Heart right ventricle (tissue), 16 donors: Measurements from ENCODE around the gene DCDC2C. TPM values are rescaled to one million over a fixed set of nuclear protein-coding genes. Genes with fewer than 3 reads are reported as not detected.

Source experiments
- ATAC-seq, 8 donors: fragments of 200-7000 bp; cut with Tn5 transposase; one replicate each; pipeline ENCODE4 v1.9.1; 2020; ENCODE audit warnings: mild to moderate bottlenecking in 8 of 8, moderate library complexity in 8 of 8, moderate number of reproducible peaks in 1 of 8
- DNase-seq, 2 donors: peaks; one replicate each; pipeline ENCODE4 v3.0.0-alpha.2; 2020
- H3K27ac ChIP-seq, 10 donors: fragments of 200-600 bp; sonication (generic) in 2 of 10; one replicate each; pipeline versions ENCODE4 v1.5.0 to v1.8.0; 2020 to 2022; ENCODE audit warnings: mild to moderate bottlenecking in 3 of 10
- H3K27me3 ChIP-seq, 7 donors: fragments of 200-600 bp; one replicate each; pipeline ENCODE4 v1.8.0; 2021 to 2022; ENCODE audit warnings: mild to moderate bottlenecking in 2 of 7
- H3K36me3 ChIP-seq, 9 donors: fragments of 200-600 bp; sonication (generic) in 1 of 9; one replicate each; pipeline versions ENCODE4 v1.5.0 to v1.8.0; 2020 to 2022; ENCODE audit warnings: mild to moderate bottlenecking in 2 of 9
- H3K4me1 ChIP-seq, 9 donors: fragments of 200-600 bp; sonication (generic) in 1 of 9; one replicate each; pipeline versions ENCODE4 v1.5.0 to v1.8.0; 2020 to 2022; ENCODE audit warnings: mild to moderate bottlenecking in 4 of 9
- H3K4me3 ChIP-seq, 10 donors: fragments of 200-600 bp; sonication (generic) in 2 of 10; one replicate each; pipeline versions ENCODE4 v1.5.0 to v1.8.0; 2020 to 2022; ENCODE audit warnings: mild to moderate bottlenecking in 7 of 10, moderate library complexity in 2 of 10
- H3K9me3 ChIP-seq, 11 donors: fragments of 200-600 bp in 10 of 11; sonication (generic) in 2 of 11; one replicate each; pipeline versions ENCODE4 v1.5.0 to v1.8.0; 2013 to 2022; ENCODE audit warnings: mild to moderate bottlenecking in 2 of 11, control low read depth in 1 of 11, moderate library complexity in 1 of 11
- WGBS, 2 donors: extraction: QIAGEN DNeasy Blood & Tissue Kit; methylation state at CpG; one replicate each; pipeline ENCODE4 v1.1.7; 2013; ENCODE audit warnings: inconsistent platforms in 1 of 2; 5-methylcytosine and 5-hydroxymethylcytosine counted together
- intact Hi-C, 10 donors: fragments of 100-400 bp; cut with DNase I; formaldehyde crosslinking; loops; one replicate each; pipeline versions ENCODE4 v1.11.1 to v1.14.2; 2022
- polyA plus RNA-seq, 2 donors: library from polyadenylated mRNA; stranded (reverse); fragments of 200-250 nt; gene quantifications; one replicate each; pipeline ENCODE4 v1.2.3, GENCODE V29; 2013
- total RNA-seq, 10 donors: library from RNA; stranded (reverse); fragmentation: NEBNext Ultra II Directional in 3 of 10; extraction: Animal tissue kit (Norgen Biotek cat#: 25700) in 3 of 10; gene quantifications; one replicate each; pipeline versions ENCODE4 v1.2.1 to v1.2.4, GENCODE V29; 2021 to 2023
- TF ChIP-seq, protein P1 (sequence below), 9 donors: fragments of 200-600 bp; sonication (generic) in 2 of 9; IDR thresholded peaks; one replicate each; pipeline versions ENCODE4 v1.5.0 to v1.8.0; 2021 to 2022; ENCODE audit warnings: antibody characterized with exemption in 9 of 9, mild to moderate bottlenecking in 5 of 9, moderate library complexity in 1 of 9
- donor health status: Arrhythmogenic right ventricular cardiomyopathy.
- donor health status: ischemic (EF 13 %, LVEDD 7.1; RV severe dilation, severe dysfunction).
- donor health status: healthy with polysubstance abuse.
- donor health status: DM: no; HTN: yes; CAD: no.
- donor health status: DM: no; HTN: no; CAD: no.
- donor health status: ischemic (EF 25% LVEDD 6.9; RV normal size, moderate dysfunction).
- donor health status: ischemic (EF 25% LVEDD 5.7; RV mildly dilated, moderate dysfunction).
- donor health status: healthy.
- donor health status: DM: yes; HTN: yes; CAD: no.
- donor health status: Ischemic cardiomyopathy.
- donor health status: ischemic (EF 35%, LVEDD 5.7; RV mildly dilated, moderate dysfunction).
- donor health status: nonischemic (EF 11% LVEDD 7.7; RV severe dilation, severe dysfunction).
- donor health status: DM: yes; HTN: yes; CAD: no.
- donor health status: PGD.
- donor health status: ischemic (EF 29% LVEDD 5.4; RV normal size, mild dysfunction).
- donor health status: nonischemic (EF 23%, LVEDD 6.1; RV moderate dilation, normal function).

DCDC2C gene
- total and polyA plus RNA-seq, 12 donors: 0.66 TPM; not detected in 11

GRCh38 chr2:3779496-3780049 is 76.2 kb downstream of the DCDC2C start:
- 49 to 53% methylated on average over 10 of the region's 10 CpGs for WGBS, 2 donors
- DNase-seq (no peak), ATAC-seq (peak in 1 of 8 donors; percentile 56)
- H3K4me3 ChIP-seq: no peak overlapping the region
- no peaks in the 10 kb centered on the region for H3K9me3 ChIP-seq
- TF ChIP-seq, protein P1, sequence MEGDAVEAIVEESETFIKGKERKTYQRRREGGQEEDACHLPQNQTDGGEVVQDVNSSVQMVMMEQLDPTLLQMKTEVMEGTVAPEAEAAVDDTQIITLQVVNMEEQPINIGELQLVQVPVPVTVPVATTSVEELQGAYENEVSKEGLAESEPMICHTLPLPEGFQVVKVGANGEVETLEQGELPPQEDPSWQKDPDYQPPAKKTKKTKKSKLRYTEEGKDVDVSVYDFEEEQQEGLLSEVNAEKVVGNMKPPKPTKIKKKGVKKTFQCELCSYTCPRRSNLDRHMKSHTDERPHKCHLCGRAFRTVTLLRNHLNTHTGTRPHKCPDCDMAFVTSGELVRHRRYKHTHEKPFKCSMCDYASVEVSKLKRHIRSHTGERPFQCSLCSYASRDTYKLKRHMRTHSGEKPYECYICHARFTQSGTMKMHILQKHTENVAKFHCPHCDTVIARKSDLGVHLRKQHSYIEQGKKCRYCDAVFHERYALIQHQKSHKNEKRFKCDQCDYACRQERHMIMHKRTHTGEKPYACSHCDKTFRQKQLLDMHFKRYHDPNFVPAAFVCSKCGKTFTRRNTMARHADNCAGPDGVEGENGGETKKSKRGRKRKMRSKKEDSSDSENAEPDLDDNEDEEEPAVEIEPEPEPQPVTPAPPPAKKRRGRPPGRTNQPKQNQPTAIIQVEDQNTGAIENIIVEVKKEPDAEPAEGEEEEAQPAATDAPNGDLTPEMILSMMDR (IDR thresholded peaks at IDR 0.05): no peak
- H3K27me3 ChIP-seq: peaks cover 0 to 28% (median under 1%) of the 10 kb centered on the region in 7 donors
- intact Hi-C loops: loop anchor here in 6 of 10 donors (2.0 to 5.0 kb wide), 2 partner anchors 51 to 52 kb away; no protein-coding TSS in a partner anchor
- no peaks in the 10 kb centered on the region for H3K36me3 ChIP-seq
- H3K4me1 ChIP-seq: peaks cover 0 to 16% (median 13%) of the 10 kb centered on the region in 9 donors
- no peak overlapping the region for H3K27ac ChIP-seq

DNA sequence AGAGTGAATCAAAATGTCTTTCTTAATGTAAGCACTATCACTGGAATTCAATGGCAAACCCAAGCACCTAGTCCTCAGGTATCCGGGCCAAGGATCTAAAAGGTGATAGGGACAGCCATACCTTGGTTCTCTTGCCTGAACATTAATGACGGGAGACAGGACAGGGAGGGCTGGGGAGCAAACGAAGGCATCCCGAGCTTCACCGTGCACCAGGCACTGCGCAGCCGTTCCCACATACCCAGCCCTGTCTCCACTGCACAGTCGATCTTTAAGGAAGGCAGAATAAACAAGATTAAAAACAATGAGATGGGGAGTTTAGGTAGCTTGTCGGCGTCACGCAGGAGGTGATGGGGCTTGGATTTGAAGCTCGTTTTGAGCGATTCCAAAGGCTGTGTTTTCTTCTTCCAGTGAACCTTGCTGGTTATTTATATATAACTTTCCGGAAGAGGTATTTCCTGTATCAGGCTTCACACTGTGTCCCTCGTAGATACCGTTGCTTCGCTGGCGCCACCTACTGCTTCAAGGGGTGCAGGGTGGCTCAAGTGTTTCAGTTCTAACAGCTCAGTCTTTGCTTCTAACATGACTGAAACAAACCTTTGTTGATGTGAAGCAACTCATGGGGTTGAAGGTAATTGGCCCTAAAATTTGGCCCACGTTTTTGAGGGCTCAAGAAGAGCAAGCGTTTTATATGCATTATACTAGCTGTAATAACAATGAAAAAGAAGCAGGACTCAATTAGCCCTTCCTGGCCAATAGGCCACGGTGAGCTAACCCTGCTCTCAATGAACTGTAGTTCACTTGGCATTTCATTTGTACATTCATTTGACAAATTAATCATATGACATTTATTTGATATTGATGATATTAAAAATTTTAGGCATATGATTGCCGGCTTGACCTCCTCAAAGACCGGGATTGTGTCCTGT is 77.4 kb downstream of the DCDC2C start:
- peak overlapping the region in 1 of 10 donors; percentile 15 for H3K27ac ChIP-seq
- TF ChIP-seq, protein P1 (IDR thresholded peaks at IDR 0.05): peak; percentile 38 to 80 (median 67)
- WGBS, 2 donors: 33 to 35% methylated on average over 23 of the region's 23 CpGs
- ATAC-seq (peak in 7 of 8 donors; percentile 75 to 93 (median 86)), DNase-seq (peak; percentile 54 to 56)
- intact Hi-C loops: loop anchor here in 5 of 10 donors (2.0 to 5.0 kb wide), 2 partner anchors 52 to 53 kb away; no protein-coding TSS in a partner anchor
- H3K4me3 ChIP-seq: peak overlapping the region in 4 of 10 donors; percentile 13 to 21 (median 21)
- H3K36me3 ChIP-seq: no peaks in the 10 kb centered on the region
- H3K27me3 ChIP-seq: peaks cover 0 to 36% (median 0%) of the 10 kb centered on the region in 7 donors
- no peaks in the 10 kb centered on the region for H3K9me3 ChIP-seq
- peaks cover 0 to 16% (median 13%) of the 10 kb centered on the region in 9 donors for H3K4me1 ChIP-seq

DNA sequence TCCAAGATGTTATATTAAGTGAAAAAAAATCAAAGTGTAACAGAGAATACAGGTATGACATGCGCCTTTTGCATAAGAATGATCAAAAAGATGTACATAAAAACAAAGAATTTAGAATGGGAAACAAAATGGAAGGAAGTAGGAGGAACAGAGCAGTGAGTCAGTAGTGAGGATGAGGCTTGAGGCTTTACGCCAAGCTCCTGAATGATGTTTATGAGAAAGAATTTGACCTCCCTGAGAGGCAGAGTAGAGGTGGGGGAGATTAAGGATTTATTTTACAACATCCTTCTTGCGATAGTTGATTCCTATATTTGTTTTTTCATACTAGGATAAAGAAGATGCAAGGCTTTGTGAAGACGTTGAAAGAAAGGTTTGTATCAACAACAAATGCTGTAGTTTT is 81.4 kb downstream of the DCDC2C start:
- no peaks in the 10 kb centered on the region for H3K9me3 ChIP-seq
- H3K27me3 ChIP-seq: peaks cover 0 to 14% (median 4%) of the 10 kb centered on the region in 7 donors
- H3K4me3 ChIP-seq: no peak overlapping the region
- intact Hi-C loops: loop anchor here in 3 of 10 donors (5.0 kb wide), 1 partner anchor 57 kb away; no protein-coding TSS in a partner anchor
- no peaks in the 10 kb centered on the region for H3K36me3 ChIP-seq
- no peak overlapping the region for H3K27ac ChIP-seq
- peaks cover 0 to 11% (median 5%) of the 10 kb centered on the region in 9 donors for H3K4me1 ChIP-seq
- TF ChIP-seq, protein P1 (IDR thresholded peaks at IDR 0.05): no peak
- DNase-seq (no peak), ATAC-seq (no peak)
- 80 to 86% methylated on average over 4 of the region's 4 CpGs for WGBS, 2 donors

GRCh38 chr2:3785220-3785889 is 82.0 kb downstream of the DCDC2C start:
- ATAC-seq (no peak), DNase-seq (no peak)
- H3K36me3 ChIP-seq: no peaks in the 10 kb centered on the region
- intact Hi-C loops: no loop called here
- H3K27ac ChIP-seq: no peak overlapping the region
- H3K9me3 ChIP-seq: no peaks in the 10 kb centered on the region
- TF ChIP-seq, protein P1 (IDR thresholded peaks at IDR 0.05): no peak
- H3K4me1 ChIP-seq: peaks cover 0 to 5% (median 2%) of the 10 kb centered on the region in 9 donors
- no peak overlapping the region for H3K4me3 ChIP-seq
- WGBS, 2 donors: 60 to 69% methylated on average over 15 of the region's 15 CpGs
- H3K27me3 ChIP-seq: peaks cover 0 to 14% (median 4%) of the 10 kb centered on the region in 7 donors
